ENCODE data around the gene CDKN2B-AS1.

The CDKN2B-AS1 gene

GRCh38 chr9:22120595-22120994, 126.0 kb downstream of the CDKN2B-AS1 start:
- H3K27ac ChIP-seq (ENCODE audit: low read depth, low read length): no peak overlapping the region
- H3K4me3 ChIP-seq (ENCODE audit: low read depth, low read length): no peak overlapping the region
- no peak overlapping the region for H2AFZ ChIP-seq (ENCODE audit: low read length, unreplicated experiment)
- peaks cover 29% of the 10 kb centered on the region for H3K4me1 ChIP-seq (ENCODE audit: control insufficient read depth, insufficient read depth, low read length, unreplicated experiment)
- no peaks in the 10 kb centered on the region for H3K27me3 ChIP-seq (ENCODE audit: insufficient read depth, low read length)
- no peaks in the 10 kb centered on the region for H3K36me3 ChIP-seq (ENCODE audit: insufficient read depth, low read length)
- H3K79me2 ChIP-seq (ENCODE audit: control insufficient read depth, insufficient read depth, low read length, unreplicated experiment): no peaks in the 10 kb centered on the region

DNA sequence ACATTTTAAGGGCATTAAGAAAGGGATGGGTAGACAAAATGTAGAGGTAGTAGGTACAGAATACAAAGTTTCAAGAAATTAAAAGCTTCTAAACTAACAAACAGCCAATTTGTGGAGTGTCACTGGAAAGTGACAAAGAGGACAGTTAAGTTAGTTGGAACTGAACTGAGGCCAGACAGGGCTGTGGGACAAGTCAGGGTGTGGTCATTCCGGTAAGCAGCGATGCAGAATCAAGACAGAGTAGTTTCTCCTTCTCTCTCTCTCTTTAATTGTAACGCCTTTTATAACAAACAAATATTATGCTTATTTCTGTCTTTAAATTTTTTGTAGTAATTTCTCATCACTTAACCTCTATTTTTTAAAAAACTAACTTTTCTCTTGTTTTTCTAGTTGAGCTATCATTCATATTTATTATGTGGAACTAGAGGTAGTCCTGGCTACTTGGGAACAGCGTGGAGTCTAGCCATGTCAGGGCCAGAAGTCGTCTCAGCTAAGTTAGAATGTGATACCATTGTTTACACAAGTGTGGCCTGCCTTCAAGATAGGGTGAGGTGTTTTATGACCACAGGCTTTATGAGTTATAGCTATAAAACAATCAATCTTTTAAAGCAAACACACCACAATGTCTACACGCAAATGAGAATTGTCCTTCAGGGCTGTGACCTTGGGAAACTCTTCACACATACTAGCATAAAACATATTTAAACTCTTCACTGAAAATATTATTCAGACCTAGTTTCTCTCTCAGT, 129.8 kb downstream of the CDKN2B-AS1 start:
- H3K27me3 ChIP-seq (ENCODE audit: insufficient read depth, low read length): no peaks in the 10 kb centered on the region
- peaks cover 13% of the 10 kb centered on the region for H3K4me1 ChIP-seq (ENCODE audit: control insufficient read depth, insufficient read depth, low read length, unreplicated experiment)
- H3K4me3 ChIP-seq (ENCODE audit: low read depth, low read length): no peak overlapping the region
- H3K36me3 ChIP-seq (ENCODE audit: insufficient read depth, low read length): no peaks in the 10 kb centered on the region
- no peak overlapping the region for H2AFZ ChIP-seq (ENCODE audit: low read length, unreplicated experiment)
- no peak overlapping the region for H3K27ac ChIP-seq (ENCODE audit: low read depth, low read length)
- H3K79me2 ChIP-seq (ENCODE audit: control insufficient read depth, insufficient read depth, low read length, unreplicated experiment): no peaks in the 10 kb centered on the region

GRCh38 chr9:22129133-22129532, 134.5 kb downstream of the CDKN2B-AS1 start:
- Histone ChIP-seq H3K27ac (ENCODE audit: low read depth, low read length) (no peak overlapping the region), H3K4me3 (ENCODE audit: low read depth, low read length) (no peak overlapping the region), H2AFZ (ENCODE audit: low read length, unreplicated experiment) (peak overlapping the region; percentile 7), H3K79me2 (ENCODE audit: control insufficient read depth, insufficient read depth, low read length, unreplicated experiment) (no peaks in the 10 kb centered on the region), H3K36me3 (ENCODE audit: insufficient read depth, low read length) (no peaks in the 10 kb centered on the region), H3K27me3 (ENCODE audit: insufficient read depth, low read length) (no peaks in the 10 kb centered on the region), H3K4me1 (ENCODE audit: control insufficient read depth, insufficient read depth, low read length, unreplicated experiment) (peaks cover 16% of the 10 kb centered on the region)

- Histone ChIP-seq H3K27me3 (ENCODE audit: insufficient read depth, low read length) (no peaks in the 10 kb centered on the region), H3K4me1 (ENCODE audit: control insufficient read depth, insufficient read depth, low read length, unreplicated experiment) (peaks cover 16% of the 10 kb centered on the region), H3K79me2 (ENCODE audit: control insufficient read depth, insufficient read depth, low read length, unreplicated experiment) (no peaks in the 10 kb centered on the region), H3K4me3 (ENCODE audit: low read depth, low read length) (no peak overlapping the region), H3K27ac (ENCODE audit: low read depth, low read length) (no peak overlapping the region), H2AFZ (ENCODE audit: low read length, unreplicated experiment) (no peak overlapping the region), H3K36me3 (ENCODE audit: insufficient read depth, low read length) (no peaks in the 10 kb centered on the region)
Measured at GRCh38 chr9:22129633-22130032, 135.0 kb downstream of the CDKN2B-AS1 start.

DNA sequence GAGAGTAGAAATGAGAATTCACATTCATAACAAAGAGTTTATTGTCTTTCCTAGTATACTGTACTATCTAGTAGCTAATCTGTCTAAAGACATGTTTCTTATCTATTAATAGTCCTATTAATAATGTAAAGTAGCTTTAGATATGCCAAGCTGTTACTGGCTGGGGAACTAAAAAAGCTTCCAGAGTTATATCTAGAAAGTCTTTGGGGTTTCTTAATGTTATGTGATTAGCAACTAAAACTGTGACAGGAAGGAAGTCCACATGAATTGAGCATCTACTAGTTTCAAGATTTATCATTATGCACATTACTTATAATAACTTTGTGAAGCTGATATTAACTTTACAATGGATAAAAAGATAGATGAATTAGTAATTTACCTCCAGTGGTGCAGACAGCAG, 137.2 kb downstream of the CDKN2B-AS1 start:
- Histone ChIP-seq H3K4me1 (ENCODE audit: control insufficient read depth, insufficient read depth, low read length, unreplicated experiment) (peaks cover 24% of the 10 kb centered on the region), H3K36me3 (ENCODE audit: insufficient read depth, low read length) (no peaks in the 10 kb centered on the region), H2AFZ (ENCODE audit: low read length, unreplicated experiment) (no peak overlapping the region), H3K27me3 (ENCODE audit: insufficient read depth, low read length) (no peaks in the 10 kb centered on the region), H3K79me2 (ENCODE audit: control insufficient read depth, insufficient read depth, low read length, unreplicated experiment) (no peaks in the 10 kb centered on the region), H3K27ac (ENCODE audit: low read depth, low read length) (no peak overlapping the region), H3K4me3 (ENCODE audit: low read depth, low read length) (no peak overlapping the region)

GRCh38 chr9:22134390-22134789, 139.8 kb downstream of the CDKN2B-AS1 start:
- Histone ChIP-seq H3K79me2 (ENCODE audit: control insufficient read depth, insufficient read depth, low read length, unreplicated experiment) (no peaks in the 10 kb centered on the region), H3K4me3 (ENCODE audit: low read depth, low read length) (no peak overlapping the region), H3K4me1 (ENCODE audit: control insufficient read depth, insufficient read depth, low read length, unreplicated experiment) (peaks cover 17% of the 10 kb centered on the region), H2AFZ (ENCODE audit: low read length, unreplicated experiment) (no peak overlapping the region), H3K27me3 (ENCODE audit: insufficient read depth, low read length) (no peaks in the 10 kb centered on the region), H3K36me3 (ENCODE audit: insufficient read depth, low read length) (no peaks in the 10 kb centered on the region), H3K27ac (ENCODE audit: low read depth, low read length) (no peak overlapping the region)

GRCh38 chr9:22136461-22137096, 142.0 kb downstream of the CDKN2B-AS1 start:
- Histone ChIP-seq H3K4me1 (ENCODE audit: control insufficient read depth, insufficient read depth, low read length, unreplicated experiment) (peaks cover 16% of the 10 kb centered on the region), H2AFZ (ENCODE audit: low read length, unreplicated experiment) (peak overlapping the region; percentile 37), H3K27me3 (ENCODE audit: insufficient read depth, low read length) (no peaks in the 10 kb centered on the region), H3K36me3 (ENCODE audit: insufficient read depth, low read length) (no peaks in the 10 kb centered on the region), H3K4me3 (ENCODE audit: low read depth, low read length) (no peak overlapping the region), H3K79me2 (ENCODE audit: control insufficient read depth, insufficient read depth, low read length, unreplicated experiment) (no peaks in the 10 kb centered on the region), H3K27ac (ENCODE audit: low read depth, low read length) (no peak overlapping the region)

DNA sequence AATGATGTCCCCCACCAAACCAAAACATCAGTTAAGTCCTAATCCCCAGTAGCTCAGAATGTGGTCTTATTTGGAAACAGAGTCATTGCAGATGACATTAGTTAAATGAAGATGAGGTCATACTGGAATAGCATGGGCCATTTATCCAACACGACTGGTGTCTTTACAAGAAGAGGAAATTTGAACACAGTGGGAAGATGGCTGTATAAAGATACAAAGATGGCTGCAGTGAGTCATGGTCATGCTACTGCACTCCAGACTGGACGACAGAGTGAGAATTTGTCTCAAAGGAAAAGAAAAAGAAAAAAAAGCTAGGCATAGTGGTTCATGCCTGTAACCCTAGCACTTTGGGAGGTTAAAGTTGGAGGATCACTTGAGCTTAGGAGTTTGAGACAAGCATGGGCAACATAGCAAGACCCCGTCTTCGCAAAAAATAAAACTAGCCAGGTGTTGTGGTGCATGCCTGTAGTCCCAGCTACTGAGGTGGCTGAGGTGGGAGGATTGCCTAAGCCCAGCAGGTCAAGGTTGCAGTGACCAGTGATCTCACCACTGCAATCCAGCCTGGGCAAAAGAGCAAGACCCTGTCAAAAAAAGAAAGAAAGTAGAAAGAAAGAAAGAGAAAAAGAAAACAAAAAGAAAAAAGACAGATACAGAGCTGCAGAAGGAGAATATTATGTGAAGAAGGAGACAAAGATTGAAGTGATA, 144.5 kb downstream of the CDKN2B-AS1 start:
- Histone ChIP-seq H2AFZ (ENCODE audit: low read length, unreplicated experiment) (no peak overlapping the region), H3K4me1 (ENCODE audit: control insufficient read depth, insufficient read depth, low read length, unreplicated experiment) (peaks cover 39% of the 10 kb centered on the region), H3K27me3 (ENCODE audit: insufficient read depth, low read length) (no peaks in the 10 kb centered on the region), H3K4me3 (ENCODE audit: low read depth, low read length) (no peak overlapping the region), H3K79me2 (ENCODE audit: control insufficient read depth, insufficient read depth, low read length, unreplicated experiment) (no peaks in the 10 kb centered on the region), H3K36me3 (ENCODE audit: insufficient read depth, low read length) (no peaks in the 10 kb centered on the region), H3K27ac (ENCODE audit: low read depth, low read length) (no peak overlapping the region)

DNA sequence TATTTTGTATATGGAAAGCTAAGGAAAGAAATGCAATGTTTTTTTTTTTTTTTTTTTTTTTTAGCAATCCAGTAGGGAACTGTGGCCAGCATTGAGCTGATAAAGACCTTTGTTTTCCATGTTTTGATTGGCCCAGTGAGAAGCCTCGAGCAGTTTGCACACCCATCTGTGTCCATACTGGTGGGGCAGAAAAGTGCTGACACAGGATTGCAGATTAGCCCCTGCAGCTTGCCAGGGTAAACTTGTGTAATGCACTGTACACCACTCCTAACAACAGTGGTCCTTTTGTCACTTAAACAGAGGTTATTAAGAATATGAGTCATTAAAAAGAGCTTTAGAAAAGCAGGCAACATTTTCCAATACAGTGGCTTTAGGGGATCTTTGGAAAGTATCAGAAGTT, 147.3 kb downstream of the CDKN2B-AS1 start:
- Histone ChIP-seq H3K27me3 (ENCODE audit: insufficient read depth, low read length) (no peaks in the 10 kb centered on the region), H3K79me2 (ENCODE audit: control insufficient read depth, insufficient read depth, low read length, unreplicated experiment) (no peaks in the 10 kb centered on the region), H2AFZ (ENCODE audit: low read length, unreplicated experiment) (peak overlapping the region; percentile 84), H3K4me1 (ENCODE audit: control insufficient read depth, insufficient read depth, low read length, unreplicated experiment) (peaks cover 40% of the 10 kb centered on the region), H3K27ac (ENCODE audit: low read depth, low read length) (peak overlapping the region; percentile 71), H3K4me3 (ENCODE audit: low read depth, low read length) (no peak overlapping the region), H3K36me3 (ENCODE audit: insufficient read depth, low read length) (no peaks in the 10 kb centered on the region)

DNA sequence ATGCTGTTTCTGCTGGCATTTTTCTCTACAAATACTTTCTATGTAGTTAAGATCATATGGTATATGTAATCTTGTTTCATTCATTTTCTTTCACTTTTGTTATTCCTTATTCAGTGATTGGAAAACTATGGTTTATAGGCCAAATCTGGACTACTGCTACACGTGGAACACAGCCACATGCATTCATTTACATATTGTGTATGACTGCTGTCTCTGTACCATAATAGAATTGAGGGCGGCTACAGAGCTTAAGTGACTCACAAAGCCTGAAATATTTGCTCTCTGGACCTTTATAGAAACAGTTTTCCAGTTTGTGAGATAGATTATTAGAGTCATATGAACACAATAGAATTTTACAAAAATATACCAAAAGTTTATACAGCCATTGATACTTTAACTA, 148.1 kb downstream of the CDKN2B-AS1 start:
- Histone ChIP-seq H3K4me3 (ENCODE audit: low read depth, low read length) (peak overlapping the region; percentile 26; the same call in 1 of the 2 replicates), H3K4me1 (ENCODE audit: control insufficient read depth, insufficient read depth, low read length, unreplicated experiment) (peaks cover 43% of the 10 kb centered on the region), H3K27me3 (ENCODE audit: insufficient read depth, low read length) (no peaks in the 10 kb centered on the region), H3K27ac (ENCODE audit: low read depth, low read length) (peak overlapping the region; percentile 71), H2AFZ (ENCODE audit: low read length, unreplicated experiment) (peak overlapping the region; percentile 84), H3K79me2 (ENCODE audit: control insufficient read depth, insufficient read depth, low read length, unreplicated experiment) (no peaks in the 10 kb centered on the region), H3K36me3 (ENCODE audit: insufficient read depth, low read length) (no peaks in the 10 kb centered on the region)
